ENCODE data around the gene ACTL7A. TPM values are rescaled to one million over a fixed set of nuclear protein-coding genes. Genes with fewer than 3 reads are reported as not detected.
"Not testable (repeated sequence)": the region's sequence is repeated elsewhere in the genome, so short reads cannot be mapped to it uniquely, and the experiment has no call there.

The ACTL7A gene
- not detected for polyA plus RNA-seq (2013, experiment 1 of 2; ENCODE audit: insufficient read length)
- not detected for polyA plus RNA-seq (2013, experiment 2 of 2; ENCODE audit: insufficient read length)

GRCh38 chr9:108861997-108862396 is at the start of gene ACTL7A:
Gene ACTL7A, plus strand, starts transcription at chr9:108862266. Its CDS starts 57 bp downstream, at chr9:108862323.
- no peak for DNase-seq

GRCh38 chr9:108812396-108813025 is 49.6 kb upstream of the ACTL7A start:
- DNase-seq: no peak

GRCh38 chr9:108813951-108814601 is 48.0 kb upstream of the ACTL7A start:
- peak; percentile 70 for DNase-seq

- no peak for DNase-seq
Observed at GRCh38 chr9:108815156-108815555, 46.9 kb upstream of the ACTL7A start.

- no peak for DNase-seq
Observed at GRCh38 chr9:108816037-108816436, 46.0 kb upstream of the ACTL7A start.

GRCh38 chr9:108823829-108824228 is 38.2 kb upstream of the ACTL7A start:
- no peak for DNase-seq

- peak; percentile 35 for DNase-seq
Observed at GRCh38 chr9:108830272-108830671, 31.8 kb upstream of the ACTL7A start.

GRCh38 chr9:108831496-108832178 is 30.4 kb upstream of the ACTL7A start:
- peak; percentile 64 for DNase-seq

- DNase-seq: no peak
Observed at GRCh38 chr9:108832179-108832500, 29.9 kb upstream of the ACTL7A start.

- DNase-seq: peak; percentile 49
Observed at GRCh38 chr9:108834959-108835665, 27.0 kb upstream of the ACTL7A start.

GRCh38 chr9:108835831-108836230 is 26.2 kb upstream of the ACTL7A start:
- DNase-seq: peak; percentile 43

GRCh38 chr9:108836319-108836718 is 25.7 kb upstream of the ACTL7A start:
- DNase-seq: no peak

- DNase-seq: peak; percentile 30
Observed at GRCh38 chr9:108836781-108837180, 25.3 kb upstream of the ACTL7A start.

GRCh38 chr9:108837530-108837929 is 24.5 kb upstream of the ACTL7A start:
- peak; percentile 20 for DNase-seq

GRCh38 chr9:108838017-108838416 is 24.0 kb upstream of the ACTL7A start:
- DNase-seq: peak; percentile 80

- not testable (repeated sequence) for DNase-seq
Observed at GRCh38 chr9:108839561-108839960, 22.5 kb upstream of the ACTL7A start.

- no peak for DNase-seq
Observed at GRCh38 chr9:108842610-108843295, 19.3 kb upstream of the ACTL7A start.

- DNase-seq: no peak
Observed at GRCh38 chr9:108844391-108844790, 17.7 kb upstream of the ACTL7A start.

- no peak for DNase-seq
Observed at GRCh38 chr9:108844856-108845255, 17.2 kb upstream of the ACTL7A start.

GRCh38 chr9:108845507-108845906 is 16.6 kb upstream of the ACTL7A start:
- no peak for DNase-seq

- DNase-seq: no peak
Observed at GRCh38 chr9:108845947-108846346, 16.1 kb upstream of the ACTL7A start.

- not testable (repeated sequence) for DNase-seq
Observed at GRCh38 chr9:108848296-108848695, 13.8 kb upstream of the ACTL7A start.

Measured in fibroblast of skin of back (primary cell).